ENCODE data around the gene ABCG2. TPM values are rescaled to one million over a fixed set of nuclear protein-coding genes. Genes with fewer than 3 reads are reported as not detected.

The ABCG2 gene
- total RNA-seq, 4 donors from 2014 or later = 17.3 to 272 (median 125) TPM

- Histone ChIP-seq H3K9me3 (no peaks in the 10 kb centered on the region), H3K27me3 (no peaks in the 10 kb centered on the region), H3K36me3 (peaks cover 0 to 38% (median 0%) of the 10 kb centered on the region in 3 donors), H3K27ac (no peak overlapping the region), H3K4me1 (peaks cover 0 to 26% (median 2%) of the 10 kb centered on the region in 4 donors), H3K4me3 (no peak overlapping the region)
- DNase-seq = peak in 1 of 3 donors; percentile 48
- TF ChIP-seq CTCF (IDR thresholded peaks at IDR 0.05) = no peak
- TF ChIP-seq POLR2A (IDR thresholded peaks at IDR 0.05) = no peak
Observed at GRCh38 chr4:88064410-88064809, 94.0 kb downstream of the ABCG2 start.

- no peaks in the 10 kb centered on the region for H3K27me3 ChIP-seq
- no peak for TF ChIP-seq CTCF (IDR thresholded peaks at IDR 0.05)
- TF ChIP-seq POLR2A (IDR thresholded peaks at IDR 0.05) = no peak
- no peak overlapping the region for H3K27ac ChIP-seq
- no peaks in the 10 kb centered on the region for H3K9me3 ChIP-seq
- H3K4me1 ChIP-seq = peaks cover 0 to 26% (median 2%) of the 10 kb centered on the region in 4 donors
- no peak for DNase-seq
- H3K4me3 ChIP-seq = no peak overlapping the region
- H3K36me3 ChIP-seq = peaks cover 0 to 34% (median 0%) of the 10 kb centered on the region in 3 donors
Observed at GRCh38 chr4:88063634-88064296, 94.7 kb downstream of the ABCG2 start.

- Histone ChIP-seq H3K9me3 (no peaks in the 10 kb centered on the region), H3K4me1 (peaks cover 0 to 26% (median 2%) of the 10 kb centered on the region in 4 donors), H3K4me3 (no peak overlapping the region), H3K27ac (peak overlapping the region in 2 of 4 donors; percentile 40 to 51), H3K36me3 (peaks cover 0 to 27% (median 0%) of the 10 kb centered on the region in 3 donors), H3K27me3 (no peaks in the 10 kb centered on the region)
- peak in 1 of 3 donors; percentile 56 for DNase-seq
- TF ChIP-seq POLR2A (IDR thresholded peaks at IDR 0.05) = no peak
- no peak for TF ChIP-seq CTCF (IDR thresholded peaks at IDR 0.05)
Observed at GRCh38 chr4:88062843-88063242, 95.6 kb downstream of the ABCG2 start.

GRCh38 chr4:88062311-88062710 is 96.1 kb downstream of the ABCG2 start:
- Histone ChIP-seq H3K4me1 (peaks cover 0 to 26% (median 2%) of the 10 kb centered on the region in 4 donors), H3K27ac (peak overlapping the region in 2 of 4 donors; percentile 15 to 51), H3K36me3 (peaks cover 0 to 27% (median 0%) of the 10 kb centered on the region in 3 donors), H3K4me3 (no peak overlapping the region), H3K27me3 (no peaks in the 10 kb centered on the region), H3K9me3 (no peaks in the 10 kb centered on the region)
- DNase-seq = no peak
- TF ChIP-seq POLR2A (IDR thresholded peaks at IDR 0.05) (no peak), CTCF (IDR thresholded peaks at IDR 0.05) (no peak)

GRCh38 chr4:88060431-88060830 is 98.0 kb downstream of the ABCG2 start:
- DNase-seq = no peak
- no peak overlapping the region for H3K27ac ChIP-seq
- peaks cover 0 to 26% (median 2%) of the 10 kb centered on the region in 4 donors for H3K4me1 ChIP-seq
- H3K4me3 ChIP-seq = no peak overlapping the region
- TF ChIP-seq POLR2A (IDR thresholded peaks at IDR 0.05) = no peak
- H3K27me3 ChIP-seq = no peaks in the 10 kb centered on the region
- peaks cover 0 to 14% (median 0%) of the 10 kb centered on the region in 3 donors for H3K36me3 ChIP-seq
- no peaks in the 10 kb centered on the region for H3K9me3 ChIP-seq

GRCh38 chr4:88059766-88060165 is 98.7 kb downstream of the ABCG2 start:
- Histone ChIP-seq H3K4me1 (peaks cover 0 to 26% (median 2%) of the 10 kb centered on the region in 4 donors), H3K4me3 (no peak overlapping the region), H3K36me3 (peaks cover 0 to 11% (median 0%) of the 10 kb centered on the region in 3 donors), H3K27ac (peak overlapping the region in 1 of 4 donors; percentile 30), H3K27me3 (no peaks in the 10 kb centered on the region), H3K9me3 (no peaks in the 10 kb centered on the region)
- no peak for TF ChIP-seq POLR2A (IDR thresholded peaks at IDR 0.05)
- no peak for TF ChIP-seq CTCF (IDR thresholded peaks at IDR 0.05)
- DNase-seq = no peak

All from Peyer's patch (tissue), 4 donors.